ENCODE data around the gene BIN1.

DNA sequence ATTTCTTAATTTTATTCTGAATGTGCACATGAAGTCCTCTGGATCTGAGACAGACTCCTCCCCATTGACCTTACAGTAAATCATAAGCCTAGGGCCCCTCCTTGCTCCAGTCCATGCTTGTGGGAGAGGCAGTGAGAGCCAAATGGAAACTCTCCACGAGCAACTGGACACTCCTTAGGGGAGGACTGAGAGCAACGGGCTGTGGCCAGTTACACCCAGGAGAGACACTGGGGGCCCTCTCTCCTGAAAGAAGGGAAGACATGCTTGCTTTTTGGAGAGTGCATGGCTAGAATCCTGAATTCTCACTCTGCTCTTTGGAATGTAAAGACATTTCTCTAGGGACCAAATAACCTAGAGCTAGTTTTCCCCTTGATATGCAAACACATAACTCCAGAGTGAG is 49.0 kb upstream of the BIN1 start:
- TF ChIP-seq, protein P1, sequence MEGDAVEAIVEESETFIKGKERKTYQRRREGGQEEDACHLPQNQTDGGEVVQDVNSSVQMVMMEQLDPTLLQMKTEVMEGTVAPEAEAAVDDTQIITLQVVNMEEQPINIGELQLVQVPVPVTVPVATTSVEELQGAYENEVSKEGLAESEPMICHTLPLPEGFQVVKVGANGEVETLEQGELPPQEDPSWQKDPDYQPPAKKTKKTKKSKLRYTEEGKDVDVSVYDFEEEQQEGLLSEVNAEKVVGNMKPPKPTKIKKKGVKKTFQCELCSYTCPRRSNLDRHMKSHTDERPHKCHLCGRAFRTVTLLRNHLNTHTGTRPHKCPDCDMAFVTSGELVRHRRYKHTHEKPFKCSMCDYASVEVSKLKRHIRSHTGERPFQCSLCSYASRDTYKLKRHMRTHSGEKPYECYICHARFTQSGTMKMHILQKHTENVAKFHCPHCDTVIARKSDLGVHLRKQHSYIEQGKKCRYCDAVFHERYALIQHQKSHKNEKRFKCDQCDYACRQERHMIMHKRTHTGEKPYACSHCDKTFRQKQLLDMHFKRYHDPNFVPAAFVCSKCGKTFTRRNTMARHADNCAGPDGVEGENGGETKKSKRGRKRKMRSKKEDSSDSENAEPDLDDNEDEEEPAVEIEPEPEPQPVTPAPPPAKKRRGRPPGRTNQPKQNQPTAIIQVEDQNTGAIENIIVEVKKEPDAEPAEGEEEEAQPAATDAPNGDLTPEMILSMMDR (conservative IDR thresholded peaks at IDR 0.05; ENCODE audit: low read depth, low read length) = no peak
- TF ChIP-seq EZH2 (IDR thresholded peaks at IDR 0.05; ENCODE audit: low read length, unreplicated experiment) (no peak), EZH2phosphoT487 (IDR thresholded peaks at IDR 0.05; ENCODE audit: borderline replicate concordance, low read length) (no peak)
